Hepatocyte (in vitro differentiated cells): ENCODE results near the gene SNRNP200. TPM values are rescaled to one million over a fixed set of nuclear protein-coding genes. Genes with fewer than 3 reads are reported as not detected.

Source experiments
- DNase-seq: peaks from one replicate; pipeline ENCODE4 v3.0.0-alpha.2; 2016; ENCODE audit warnings: low spot score
- H2AFZ ChIP-seq: fragments of 200-600 bp; sonication (generic); 2 replicates; pipeline ENCODE4 v1.6.0; 2016; ENCODE audit warnings: antibody characterized with exemption, mild to moderate bottlenecking
- H3K27ac ChIP-seq: fragments of 200-600 bp; sonication (generic); 2 replicates; pipeline ENCODE4 v1.5.1; 2016; ENCODE audit warnings: mild to moderate bottlenecking
- H3K27me3 ChIP-seq: fragments of 200-600 bp; sonication (generic); 2 replicates; pipeline ENCODE4 v1.6.1; 2016
- H3K36me3 ChIP-seq: fragments of 200-600 bp; sonication (generic); replicated peaks from 2 replicates; pipeline ENCODE4 v1.5.1; 2016; ENCODE audit warnings: low read depth; ENCODE audit not compliant: insufficient read depth
- H3K4me1 ChIP-seq: fragments of 200-600 bp; sonication (generic); 2 replicates; pipeline ENCODE4 v1.5.1; 2016; ENCODE audit warnings: mild to moderate bottlenecking, moderate library complexity; ENCODE audit not compliant: insufficient read depth
- H3K4me2 ChIP-seq: fragments of 200-600 bp; sonication (generic); 2 replicates; pipeline ENCODE4 v1.6.0; 2016
- H3K4me3 ChIP-seq: fragments of 200-600 bp; sonication (generic); 2 replicates; pipeline ENCODE4 v1.5.1; 2016; ENCODE audit warnings: mild to moderate bottlenecking
- H3K79me2 ChIP-seq: fragments of 200-600 bp; sonication (generic); 2 replicates; pipeline ENCODE4 v1.6.0; 2017; ENCODE audit warnings: mild to moderate bottlenecking
- H3K9me2 ChIP-seq: fragments of 200-600 bp; sonication (generic); replicated peaks from 2 replicates; pipeline ENCODE4 v1.6.0; 2017; ENCODE audit warnings: mild to moderate bottlenecking; ENCODE audit not compliant: insufficient read depth
- H3K9me3 ChIP-seq: fragments of 200-600 bp; sonication (generic); 2 replicates; pipeline ENCODE4 v1.5.1; 2016; ENCODE audit warnings: low read depth, mild to moderate bottlenecking
- H4K20me1 ChIP-seq: fragments of 200-600 bp; sonication (generic); 2 replicates; pipeline ENCODE4 v1.6.0; 2016; ENCODE audit warnings: mild to moderate bottlenecking; ENCODE audit not compliant: insufficient read depth, poor library complexity, severe bottlenecking
- EZH2 ChIP-seq: fragments of 200-600 bp; sonication (generic); IDR thresholded peaks from 2 replicates; pipeline ENCODE4 v1.6.1; 2016; ENCODE audit warnings: antibody characterized with exemption, mild to moderate bottlenecking, borderline replicate concordance
- EZH2phosphoT487 ChIP-seq: fragments of 200-600 bp; sonication (generic); IDR thresholded peaks from one replicate; pipeline ENCODE4 v1.6.1; 2018; ENCODE audit warnings: antibody characterized with exemption, mild to moderate bottlenecking, low read depth, moderate library complexity; ENCODE audit not compliant: unreplicated experiment, severe bottlenecking
- WGBS: methylation state at CpG from one replicate; pipeline ENCODE4 v1.1.6; 2016; ENCODE audit warnings: low lambda C conversion rate; ENCODE audit errors: missing lambda C conversion rate; 5-methylcytosine and 5-hydroxymethylcytosine counted together
- polyA plus RNA-seq: library from polyadenylated mRNA; unstranded; fragments of >200 nt; fragmentation: Nextera tagmentation; extraction: Ambion mirVana; gene quantifications from 2 replicates; pipeline ENCODE4 v1.2.1, GENCODE V29; 2016
- total RNA-seq: library from RNA; depleted of rRNA; stranded (reverse); fragments of >200 nt; gene quantifications from 2 replicates; pipeline ENCODE4 v1.2.3, GENCODE V29; 2014
- TF ChIP-seq, protein P1 (sequence below): fragments of 200-600 bp; sonication (generic); IDR thresholded peaks from 2 replicates; pipeline ENCODE4 v1.5.1; 2016; ENCODE audit warnings: antibody characterized with exemption, mild to moderate bottlenecking; ENCODE audit not compliant: poor library complexity

Gene SNRNP200
- total and polyA plus RNA-seq, 2 experiments from 2014 or later: 59.8 to 60.9 TPM

- TF ChIP-seq, protein P1, sequence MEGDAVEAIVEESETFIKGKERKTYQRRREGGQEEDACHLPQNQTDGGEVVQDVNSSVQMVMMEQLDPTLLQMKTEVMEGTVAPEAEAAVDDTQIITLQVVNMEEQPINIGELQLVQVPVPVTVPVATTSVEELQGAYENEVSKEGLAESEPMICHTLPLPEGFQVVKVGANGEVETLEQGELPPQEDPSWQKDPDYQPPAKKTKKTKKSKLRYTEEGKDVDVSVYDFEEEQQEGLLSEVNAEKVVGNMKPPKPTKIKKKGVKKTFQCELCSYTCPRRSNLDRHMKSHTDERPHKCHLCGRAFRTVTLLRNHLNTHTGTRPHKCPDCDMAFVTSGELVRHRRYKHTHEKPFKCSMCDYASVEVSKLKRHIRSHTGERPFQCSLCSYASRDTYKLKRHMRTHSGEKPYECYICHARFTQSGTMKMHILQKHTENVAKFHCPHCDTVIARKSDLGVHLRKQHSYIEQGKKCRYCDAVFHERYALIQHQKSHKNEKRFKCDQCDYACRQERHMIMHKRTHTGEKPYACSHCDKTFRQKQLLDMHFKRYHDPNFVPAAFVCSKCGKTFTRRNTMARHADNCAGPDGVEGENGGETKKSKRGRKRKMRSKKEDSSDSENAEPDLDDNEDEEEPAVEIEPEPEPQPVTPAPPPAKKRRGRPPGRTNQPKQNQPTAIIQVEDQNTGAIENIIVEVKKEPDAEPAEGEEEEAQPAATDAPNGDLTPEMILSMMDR: no peak
- TF ChIP-seq EZH2 (no peak), EZH2phosphoT487 (no peak)
- H3K27ac ChIP-seq: peak overlapping the region; percentile 68
- no peak overlapping the region for H3K4me2 ChIP-seq
Observed at GRCh38 chr2:96340493-96341414, 35.4 kb upstream of the SNRNP200 start.

DNA sequence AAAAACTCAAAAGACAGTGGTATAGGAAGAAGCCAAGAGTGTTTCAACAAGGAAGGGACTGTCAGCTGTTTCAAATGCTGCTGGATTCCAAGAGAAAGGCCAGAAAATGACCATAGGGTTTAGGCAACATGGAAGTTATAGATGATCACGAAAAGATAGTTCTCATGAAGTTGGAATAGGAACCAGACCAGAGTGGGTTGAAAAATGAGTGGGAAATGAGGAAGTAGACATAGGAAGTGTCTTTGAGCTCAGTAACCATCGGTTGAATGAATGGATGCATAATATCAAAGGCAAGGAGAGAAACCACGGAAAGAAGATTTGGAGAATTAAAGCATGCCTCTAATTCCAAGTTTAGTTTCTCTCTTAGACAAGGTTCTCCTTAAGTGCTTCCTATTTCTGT is 31.5 kb upstream of the SNRNP200 start:
- no peak overlapping the region for H2AFZ ChIP-seq
- peak overlapping the region; percentile 86 for H3K4me2 ChIP-seq
- H4K20me1 ChIP-seq: no peaks in the 10 kb centered on the region
- no peaks in the 10 kb centered on the region for H3K9me2 ChIP-seq
- TF ChIP-seq EZH2: no peak
- TF ChIP-seq, protein P1: no peak
- no peak for TF ChIP-seq EZH2phosphoT487
- DNase-seq: no peak
- no peaks in the 10 kb centered on the region for H3K9me3 ChIP-seq
- peaks cover 37% of the 10 kb centered on the region for H3K79me2 ChIP-seq
- 99% methylated on average over 3 of the region's 3 CpGs for WGBS
- H3K36me3 ChIP-seq: no peaks in the 10 kb centered on the region
- H3K4me3 ChIP-seq: no peak overlapping the region
- H3K27me3 ChIP-seq: no peaks in the 10 kb centered on the region
- no peak overlapping the region for H3K27ac ChIP-seq
- H3K4me1 ChIP-seq: no peaks in the 10 kb centered on the region

More at GRCh38 chr2:96340493-96341414, 35.4 kb upstream of the SNRNP200 start:
- no peak for DNase-seq
- no peak overlapping the region for H3K4me3 ChIP-seq
- no peaks in the 10 kb centered on the region for H4K20me1 ChIP-seq
- H3K4me1 ChIP-seq: peaks cover 3% of the 10 kb centered on the region
- H3K27me3 ChIP-seq: no peaks in the 10 kb centered on the region
- H2AFZ ChIP-seq: no peak overlapping the region
- no peaks in the 10 kb centered on the region for H3K9me2 ChIP-seq
- WGBS: 82% methylated on average over 9 of the region's 9 CpGs
- H3K9me3 ChIP-seq: no peaks in the 10 kb centered on the region
- H3K36me3 ChIP-seq: no peaks in the 10 kb centered on the region
- peaks cover 30% of the 10 kb centered on the region for H3K79me2 ChIP-seq

GRCh38 chr2:96336104-96336775 is 30.9 kb upstream of the SNRNP200 start:
- no peak for DNase-seq
- no peaks in the 10 kb centered on the region for H3K9me3 ChIP-seq
- H3K27me3 ChIP-seq: no peaks in the 10 kb centered on the region
- H3K27ac ChIP-seq: peak overlapping the region; percentile 57
- H3K9me2 ChIP-seq: no peaks in the 10 kb centered on the region
- peaks cover 37% of the 10 kb centered on the region for H3K79me2 ChIP-seq
- WGBS: 16% methylated on average over 15 of the region's 15 CpGs
- no peaks in the 10 kb centered on the region for H3K4me1 ChIP-seq
- no peaks in the 10 kb centered on the region for H3K36me3 ChIP-seq
- H2AFZ ChIP-seq: peak overlapping the region; percentile 92
- no peaks in the 10 kb centered on the region for H4K20me1 ChIP-seq
- TF ChIP-seq EZH2phosphoT487 (no peak), EZH2 (no peak)
- TF ChIP-seq, protein P1: no peak
- peak overlapping the region; percentile 81 for H3K4me3 ChIP-seq
- H3K4me2 ChIP-seq: peak overlapping the region; percentile 86
